HG03571 (cell line): ENCODE measurements around the gene RPS5.
A peak's percentile ranks its signal among the peaks of the same experiment; 100 is the strongest.

Experiments
- ATAC-seq: cut with Tn5 transposase; IDR thresholded peaks from one replicate; pipeline ENCODE4 v1.9.1; 2021; ENCODE audit not compliant: unreplicated experiment

RPS5 gene

DNA sequence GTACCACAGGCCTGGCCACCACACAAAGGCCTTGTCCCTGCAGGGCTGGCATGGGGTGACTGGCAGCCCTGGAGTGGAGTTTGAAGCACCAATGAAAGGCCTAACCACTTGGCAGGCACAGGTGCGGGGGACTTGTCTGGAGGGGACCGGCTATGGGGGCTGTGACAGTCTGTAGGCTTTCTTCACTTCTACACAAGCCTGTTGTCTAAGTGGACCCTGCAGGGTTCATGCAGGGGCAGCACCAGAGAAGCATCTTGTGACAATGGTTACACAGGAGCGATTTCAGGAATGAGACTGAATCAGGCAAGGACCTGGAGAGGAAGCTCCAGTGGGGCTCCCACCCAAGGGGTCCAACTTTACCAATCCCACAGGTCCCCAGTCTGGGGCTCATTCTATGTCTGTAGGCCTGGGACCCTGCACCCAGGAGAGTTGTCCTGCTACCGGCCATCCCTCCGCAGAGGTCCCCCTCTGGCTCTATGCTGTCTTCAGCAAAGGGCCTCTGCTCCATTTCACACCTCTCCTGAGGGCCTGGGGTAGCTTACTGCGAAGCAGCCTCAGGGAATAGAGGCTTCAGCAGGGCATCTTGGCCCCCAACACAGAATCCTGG, 4.0 kb upstream of the RPS5 start:
- ATAC-seq = no peak

GRCh38 chr19:58385313-58385890, 1.7 kb upstream of the RPS5 start:
- ATAC-seq = no peak

DNA sequence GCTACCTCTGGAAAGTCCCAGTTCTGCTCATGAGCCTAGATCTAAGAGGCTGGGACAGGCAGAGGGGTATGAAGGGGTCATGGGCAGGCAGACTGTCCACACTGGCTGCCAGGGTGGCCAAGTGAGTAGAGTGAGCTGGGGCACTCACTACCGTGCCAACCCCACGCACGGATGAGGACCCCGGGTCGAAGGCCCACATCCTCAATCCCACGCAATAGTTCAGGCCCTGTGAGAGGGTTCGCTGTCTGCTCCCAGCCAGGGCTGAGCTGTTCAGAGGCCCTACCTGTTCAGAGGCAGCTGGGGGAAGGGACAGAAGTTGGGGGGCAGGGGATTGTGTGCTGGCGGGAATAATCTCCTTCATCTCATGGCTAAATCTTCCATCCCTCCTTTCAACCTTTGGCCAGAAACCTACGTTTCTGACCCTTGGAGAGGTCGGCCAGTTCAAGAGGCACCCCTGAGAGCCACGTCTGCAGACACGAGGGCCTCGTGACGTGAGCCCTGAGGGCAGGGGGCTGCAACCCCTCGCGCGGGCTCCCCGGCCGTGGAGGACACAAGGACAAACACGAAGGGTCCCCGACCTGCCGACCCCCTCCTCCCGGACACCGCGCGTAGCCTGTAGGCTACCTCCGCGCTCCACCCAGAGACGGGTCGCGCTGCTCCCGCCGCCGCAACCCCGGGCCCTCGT, 1.0 kb upstream of the RPS5 start:
- no peak for ATAC-seq

GRCh38 chr19:58387338-58388174, 487 bp downstream of the RPS5 start:
- ATAC-seq = no peak

GRCh38 chr19:58388175-58388526, 1.1 kb downstream of the RPS5 start:
- ATAC-seq = no peak

GRCh38 chr19:58392945-58393724, 6.1 kb downstream of the RPS5 start:
- no peak for ATAC-seq

- no peak for ATAC-seq
Observed at GRCh38 chr19:58393725-58394033, 6.6 kb downstream of the RPS5 start.

DNA sequence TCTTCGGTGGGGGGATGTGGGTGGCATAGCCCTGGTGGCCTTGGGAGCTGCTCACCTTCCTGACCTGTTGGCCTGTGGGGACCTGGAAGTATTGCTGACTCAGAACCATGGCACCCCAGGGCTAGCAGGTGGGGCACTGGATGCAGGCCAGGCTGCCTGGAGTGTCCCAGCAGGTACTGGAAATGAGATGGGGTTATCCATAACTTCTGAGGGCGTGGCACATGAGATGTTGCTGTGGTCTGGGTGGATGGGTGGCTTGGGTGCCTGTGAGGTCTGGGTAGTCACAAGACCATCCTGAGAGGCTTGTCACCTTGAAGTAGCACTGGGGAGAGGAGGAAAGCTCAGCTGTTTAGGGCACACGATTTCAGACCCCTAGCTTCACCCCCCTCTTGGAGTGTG, 7.8 kb downstream of the RPS5 start:
- no peak for ATAC-seq

DNA sequence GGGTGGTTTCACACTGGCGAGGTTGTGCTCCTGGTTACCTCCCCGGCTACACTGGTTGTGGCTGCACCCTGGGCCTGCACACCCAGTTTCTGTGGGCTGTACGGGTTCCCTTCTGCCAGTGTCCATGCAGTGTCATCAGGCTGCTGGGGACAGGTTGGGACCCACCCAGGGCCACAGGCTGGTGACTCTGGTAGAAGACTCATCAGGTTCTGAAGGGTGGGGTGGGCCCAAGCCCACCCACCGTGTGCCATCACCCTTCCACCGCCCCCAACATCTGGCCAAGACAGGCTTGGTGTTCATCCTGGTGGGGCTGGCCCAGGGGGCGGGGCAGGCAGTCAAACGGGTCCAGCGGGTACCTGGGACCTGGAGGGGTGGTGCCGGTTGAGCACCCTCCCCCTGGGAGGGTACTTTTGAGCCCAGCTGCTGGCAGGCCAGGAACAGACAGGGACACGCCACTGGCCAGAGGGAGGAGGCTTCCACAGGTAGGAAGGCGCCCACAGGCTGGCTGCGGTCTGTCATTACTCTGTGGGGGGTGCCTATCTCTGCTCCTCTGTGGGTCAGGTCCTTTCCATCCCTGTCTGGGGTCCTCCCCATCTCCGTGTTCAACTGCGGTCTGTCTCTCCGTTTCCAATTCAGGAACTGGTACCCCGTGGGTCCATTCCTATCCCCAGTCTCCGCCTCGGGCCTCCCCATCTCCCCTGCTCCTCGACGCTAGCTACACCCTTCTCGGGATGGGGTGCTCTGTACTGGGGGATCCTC, 8.3 kb downstream of the RPS5 start, which contains the start of gene RNF225:
Gene RNF225, plus strand, starts transcription at position 437 of the 759 bp plus-strand sequence. CDS start 434 bp downstream, outside the sequence.
- no peak for ATAC-seq

DNA sequence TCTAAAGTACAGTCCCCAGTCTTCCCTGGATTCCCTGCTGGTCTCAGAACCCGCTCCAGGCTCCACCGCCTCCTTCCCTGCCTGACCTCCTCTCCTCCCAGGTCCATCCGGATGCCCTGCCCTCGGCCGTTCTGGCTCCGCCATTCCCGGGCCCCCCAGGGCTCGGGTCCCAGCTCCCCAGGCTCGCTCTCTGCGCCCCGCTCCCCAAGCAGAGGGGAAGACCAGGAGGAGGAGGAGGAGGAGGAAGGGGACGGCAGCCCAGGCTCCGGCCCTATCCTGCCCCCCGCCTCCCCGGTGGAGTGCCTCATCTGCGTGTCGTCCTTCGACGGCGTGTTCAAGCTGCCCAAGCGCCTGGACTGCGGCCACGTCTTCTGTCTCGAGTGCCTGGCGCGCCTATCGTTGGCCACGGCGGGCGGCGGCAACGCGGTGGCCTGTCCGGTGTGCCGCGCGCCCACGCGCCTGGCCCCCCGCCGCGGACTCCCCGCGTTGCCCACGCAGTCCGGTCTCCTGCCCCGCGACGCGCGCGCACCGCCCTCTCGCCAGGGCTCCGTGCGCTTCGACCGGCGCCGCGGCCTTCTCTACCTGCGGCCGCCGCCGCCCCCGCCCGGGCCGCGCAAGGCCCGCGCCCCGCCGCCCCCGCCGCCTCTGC, 9.0 kb downstream of the RPS5 start:
- no peak for ATAC-seq

DNA sequence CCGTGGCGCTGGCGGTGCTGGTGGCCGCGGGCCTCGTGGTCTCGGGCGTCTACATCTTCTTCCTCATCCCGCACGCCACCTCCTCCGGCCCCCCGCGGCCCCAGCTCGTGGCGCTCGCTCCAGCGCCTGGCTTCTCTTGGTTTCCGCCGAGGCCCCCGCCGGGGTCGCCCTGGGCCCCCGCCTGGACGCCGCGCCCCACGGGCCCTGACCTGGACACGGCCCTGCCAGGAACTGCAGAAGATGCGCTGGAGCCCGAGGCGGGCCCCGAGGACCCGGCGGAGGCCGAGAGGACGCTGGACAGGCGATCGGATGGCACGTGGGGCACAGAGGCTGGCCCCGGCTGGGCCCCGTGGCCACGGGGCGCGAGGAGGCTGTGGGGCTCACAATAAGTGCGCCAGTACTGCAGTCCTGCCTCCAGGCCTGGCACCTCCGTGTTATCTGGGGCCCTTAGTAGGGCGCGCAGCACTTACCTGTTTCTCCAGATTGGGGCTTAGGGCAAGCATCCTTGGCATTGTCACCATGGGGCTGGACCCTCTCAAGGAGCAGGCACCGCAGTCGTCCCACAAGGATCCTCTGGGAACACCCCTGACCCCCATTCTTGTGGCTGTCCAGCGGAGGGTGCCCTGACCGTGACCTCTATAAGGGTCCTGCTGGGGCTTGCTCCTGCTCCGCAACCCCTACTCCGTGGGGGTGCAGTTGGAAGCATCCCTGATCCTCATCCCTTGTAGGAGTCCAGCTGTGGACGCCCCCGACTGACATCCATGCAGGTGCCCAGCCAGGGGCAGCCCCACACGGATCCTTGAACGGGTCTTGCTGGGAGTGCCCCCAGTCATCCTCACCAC, 9.8 kb downstream of the RPS5 start:
- ATAC-seq = no peak

GRCh38 chr19:58397533-58398037, 10.5 kb downstream of the RPS5 start:
- no peak for ATAC-seq

DNA sequence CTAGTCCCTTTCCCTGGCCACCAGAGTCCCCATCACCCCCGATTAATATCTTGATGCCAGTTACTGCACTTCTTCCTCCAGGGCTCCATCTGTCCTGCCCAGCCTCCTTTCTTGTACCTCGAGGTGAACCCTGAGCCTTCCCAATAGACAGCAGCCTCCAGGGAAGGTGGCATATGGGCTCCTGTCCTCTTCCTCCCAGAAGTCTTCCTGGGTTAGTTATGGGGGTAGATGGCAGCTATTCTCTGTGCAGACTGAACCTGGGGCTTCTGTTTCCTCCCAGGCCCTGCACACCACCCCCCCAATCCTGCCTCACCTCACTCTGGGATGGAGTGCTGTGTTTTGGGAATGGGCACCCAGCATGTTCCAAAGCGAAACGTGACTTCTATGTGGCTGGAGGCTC, 11.0 kb downstream of the RPS5 start:
- no peak for ATAC-seq

DNA sequence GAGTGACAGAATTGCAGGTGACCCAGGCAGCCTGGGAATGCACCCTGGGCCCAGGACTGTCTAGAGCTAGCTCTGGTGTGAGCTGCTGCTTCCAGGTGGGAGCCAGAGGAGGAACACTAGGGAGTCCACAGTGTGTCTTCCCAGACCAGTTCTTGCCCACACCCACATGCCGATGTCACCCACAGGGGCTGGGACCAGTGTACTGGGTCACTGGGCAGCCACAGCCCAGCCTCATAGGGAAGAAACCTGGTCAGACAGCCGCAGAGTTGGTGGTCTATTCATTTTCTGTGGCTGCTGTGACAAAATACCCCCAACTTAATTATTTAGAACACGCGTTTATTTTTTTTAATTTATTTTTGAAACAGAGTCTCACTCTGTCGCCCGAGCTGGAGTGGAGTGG, 11.5 kb downstream of the RPS5 start:
- no peak for ATAC-seq

DNA sequence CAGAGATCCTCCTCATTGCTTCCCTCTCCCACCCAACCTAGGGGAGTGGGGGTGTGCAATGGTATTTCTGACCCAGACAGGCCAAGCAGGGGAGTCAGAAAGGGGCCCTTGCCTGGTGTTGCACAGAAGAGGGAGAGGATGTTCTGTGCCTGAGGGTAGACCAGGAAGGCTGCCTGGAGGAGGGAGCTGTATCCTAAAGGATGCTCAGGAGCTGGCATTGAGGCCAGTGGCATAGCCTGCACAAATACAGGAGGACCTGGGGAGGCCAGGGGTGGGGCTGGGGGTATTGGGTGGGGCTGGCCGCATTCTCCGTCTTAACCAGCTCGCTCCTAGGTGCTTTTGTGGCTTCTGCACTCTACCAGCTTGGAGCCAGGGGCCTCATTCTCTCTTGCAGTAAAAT, 12.8 kb downstream of the RPS5 start:
- no peak for ATAC-seq

GRCh38 chr19:58400316-58400915, 13.3 kb downstream of the RPS5 start:
- no peak for ATAC-seq

DNA sequence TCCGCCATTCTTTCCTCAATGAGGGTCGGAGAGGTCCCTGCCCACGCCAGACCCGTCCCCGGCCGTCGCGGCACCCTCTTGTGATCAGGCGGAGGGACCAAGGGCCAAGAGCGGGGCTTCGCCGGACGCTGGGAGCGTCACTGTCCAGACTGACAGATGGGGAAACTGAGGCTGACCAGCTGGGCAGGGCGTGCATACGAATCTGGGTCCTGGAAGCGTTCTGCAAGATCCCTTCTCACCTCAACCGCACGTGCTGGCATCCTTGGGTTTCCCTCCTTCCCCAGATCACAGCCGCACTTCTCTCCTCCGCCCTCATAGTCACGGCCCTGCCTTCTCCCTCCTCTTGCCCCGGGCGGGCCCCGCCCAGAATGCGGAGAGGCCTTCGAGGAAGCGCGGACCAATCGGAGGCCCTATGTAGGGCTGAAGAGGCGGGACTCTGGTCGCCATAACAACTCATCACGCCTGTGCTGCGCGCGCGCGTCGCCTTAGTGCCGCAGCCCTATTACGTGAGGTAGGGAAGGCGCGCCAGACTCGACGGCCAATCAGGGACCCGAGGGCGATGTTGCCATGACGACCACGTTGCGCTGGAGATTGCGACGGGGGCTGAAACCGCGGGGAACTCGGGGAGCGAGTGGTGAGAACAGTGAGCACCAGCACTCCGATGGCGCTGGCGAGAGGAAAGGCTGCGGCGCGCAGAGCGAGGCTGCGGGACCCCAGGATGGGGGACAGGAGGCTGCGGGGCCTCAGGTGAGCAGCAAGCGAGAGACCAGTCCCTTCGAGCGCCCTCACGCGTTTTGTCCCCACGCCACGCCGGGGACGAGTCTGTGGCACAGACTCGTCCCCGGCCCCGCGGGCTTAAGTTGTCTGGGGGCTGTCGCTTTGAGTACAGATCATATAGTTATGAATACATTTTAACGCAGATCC, 14.1 kb downstream of the RPS5 start:
- peak; percentile 95 for ATAC-seq
